HEK293T (cell line): ENCODE data around the gene HNRNPL.

Experiments
- ARNT ChIP-seq: fragments of 450-650 bp; IDR thresholded peaks from 2 replicates; pipeline ENCODE4 v1.6.1; 2017; ENCODE audit warnings: mild to moderate bottlenecking
- BHLHE40 ChIP-seq: fragments of 450-650 bp; IDR thresholded peaks from 2 replicates; pipeline ENCODE4 v1.6.1; 2016; ENCODE audit warnings: mild to moderate bottlenecking, moderate library complexity, borderline replicate concordance
- ELF4 ChIP-seq: fragments of 450-650 bp; IDR thresholded peaks from 2 replicates; pipeline ENCODE4 v1.6.1; 2017; ENCODE audit warnings: antibody characterized with exemption
- FOXK2 ChIP-seq: fragments of 450-650 bp; IDR thresholded peaks from 2 replicates; pipeline ENCODE4 v1.6.1; 2016; ENCODE audit warnings: mild to moderate bottlenecking
- FOXM1 ChIP-seq: fragments of 450-650 bp; IDR thresholded peaks from 2 replicates; pipeline ENCODE4 v1.6.1; 2017; ENCODE audit warnings: mild to moderate bottlenecking, borderline replicate concordance
- HDGF ChIP-seq: fragments of 450-650 bp; IDR thresholded peaks from 2 replicates; pipeline ENCODE4 v1.6.1; 2017; ENCODE audit warnings: antibody characterized with exemption, borderline replicate concordance
- L3MBTL2 ChIP-seq: fragments of 450-650 bp; conservative IDR thresholded peaks from 2 replicates; pipeline ENCODE4 v1.6.1; 2016; ENCODE audit warnings: mild to moderate bottlenecking
- SP1 ChIP-seq: fragments of 450-650 bp; IDR thresholded peaks from 2 replicates; pipeline ENCODE4 v1.6.1; 2017
- SUZ12 ChIP-seq: fragments of 450-650 bp; IDR thresholded peaks from 2 replicates; pipeline ENCODE4 v1.6.1; 2016; ENCODE audit warnings: mild to moderate bottlenecking
- TARDBP ChIP-seq: fragments of 450-650 bp; IDR thresholded peaks from 2 replicates; pipeline ENCODE4 v1.6.1; 2016
- ZNF384 ChIP-seq: fragments of 450-650 bp; IDR thresholded peaks from 2 replicates; pipeline ENCODE4 v1.6.1; 2016
- TF ChIP-seq, protein P1 (sequence below): fragments of 450-650 bp; IDR thresholded peaks from 2 replicates; pipeline ENCODE4 v1.6.1; 2016

DNA sequence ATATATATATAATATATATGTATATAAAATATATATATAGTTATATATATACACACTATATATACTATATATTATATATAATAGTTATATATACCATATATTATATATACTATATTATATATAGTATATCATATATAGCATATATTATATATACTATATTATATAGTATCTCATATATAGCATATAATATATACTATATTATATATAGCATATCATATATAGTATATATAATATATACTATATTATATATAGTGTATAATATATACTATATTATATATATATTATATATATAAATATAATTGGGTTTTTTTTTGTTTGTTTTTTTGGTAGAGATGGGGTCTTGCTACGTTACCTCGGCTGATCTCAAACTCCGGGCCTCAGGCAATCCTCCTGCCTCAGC lies 11.6 kb upstream of the HNRNPL start:
- TF ChIP-seq L3MBTL2: no peak
- TF ChIP-seq BHLHE40: no peak
- no peak for TF ChIP-seq TARDBP
- no peak for TF ChIP-seq SP1
- no peak for TF ChIP-seq ELF4
- no peak for TF ChIP-seq ARNT
- no peak for TF ChIP-seq HDGF
- TF ChIP-seq FOXM1: no peak
- TF ChIP-seq, protein P1, sequence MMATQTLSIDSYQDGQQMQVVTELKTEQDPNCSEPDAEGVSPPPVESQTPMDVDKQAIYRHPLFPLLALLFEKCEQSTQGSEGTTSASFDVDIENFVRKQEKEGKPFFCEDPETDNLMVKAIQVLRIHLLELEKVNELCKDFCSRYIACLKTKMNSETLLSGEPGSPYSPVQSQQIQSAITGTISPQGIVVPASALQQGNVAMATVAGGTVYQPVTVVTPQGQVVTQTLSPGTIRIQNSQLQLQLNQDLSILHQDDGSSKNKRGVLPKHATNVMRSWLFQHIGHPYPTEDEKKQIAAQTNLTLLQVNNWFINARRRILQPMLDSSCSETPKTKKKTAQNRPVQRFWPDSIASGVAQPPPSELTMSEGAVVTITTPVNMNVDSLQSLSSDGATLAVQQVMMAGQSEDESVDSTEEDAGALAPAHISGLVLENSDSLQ: no peak
- TF ChIP-seq ZNF384: no peak
- no peak for TF ChIP-seq SUZ12
- no peak for TF ChIP-seq FOXK2
